Measurements from ENCODE around the gene WDR89.
"Not testable (repeated sequence)": the region's sequence is repeated elsewhere in the genome, so short reads cannot be mapped to it uniquely, and the experiment has no call there.

WDR89 gene

DNA sequence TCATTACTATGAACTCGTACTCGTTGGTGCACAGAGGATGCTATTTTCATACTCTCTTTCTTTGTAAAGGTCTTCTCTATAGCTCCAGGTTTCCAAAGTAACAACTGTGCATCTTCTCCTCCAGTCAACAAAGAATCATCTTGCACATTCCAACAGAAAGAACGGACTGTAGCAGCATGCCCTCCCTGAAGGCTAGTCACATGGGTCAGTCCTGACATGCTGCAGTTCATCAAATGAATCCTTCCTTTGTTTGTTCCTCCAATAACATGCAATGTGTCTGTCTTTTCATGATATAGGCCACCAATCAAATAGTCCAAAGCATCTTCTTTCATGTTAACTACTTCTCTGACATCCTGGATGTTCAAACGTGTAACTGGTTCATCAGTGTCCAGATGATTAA is 42.9 kb downstream of the WDR89 start:
- DNase-seq (ENCODE audit: low read depth in 2 of 2, low spot score in 1 of 2): no peak

GRCh38 chr14:63596998-63597658 is 44.5 kb downstream of the WDR89 start:
- DNase-seq (ENCODE audit: low read depth in 2 of 2, low spot score in 1 of 2): no peak

DNA sequence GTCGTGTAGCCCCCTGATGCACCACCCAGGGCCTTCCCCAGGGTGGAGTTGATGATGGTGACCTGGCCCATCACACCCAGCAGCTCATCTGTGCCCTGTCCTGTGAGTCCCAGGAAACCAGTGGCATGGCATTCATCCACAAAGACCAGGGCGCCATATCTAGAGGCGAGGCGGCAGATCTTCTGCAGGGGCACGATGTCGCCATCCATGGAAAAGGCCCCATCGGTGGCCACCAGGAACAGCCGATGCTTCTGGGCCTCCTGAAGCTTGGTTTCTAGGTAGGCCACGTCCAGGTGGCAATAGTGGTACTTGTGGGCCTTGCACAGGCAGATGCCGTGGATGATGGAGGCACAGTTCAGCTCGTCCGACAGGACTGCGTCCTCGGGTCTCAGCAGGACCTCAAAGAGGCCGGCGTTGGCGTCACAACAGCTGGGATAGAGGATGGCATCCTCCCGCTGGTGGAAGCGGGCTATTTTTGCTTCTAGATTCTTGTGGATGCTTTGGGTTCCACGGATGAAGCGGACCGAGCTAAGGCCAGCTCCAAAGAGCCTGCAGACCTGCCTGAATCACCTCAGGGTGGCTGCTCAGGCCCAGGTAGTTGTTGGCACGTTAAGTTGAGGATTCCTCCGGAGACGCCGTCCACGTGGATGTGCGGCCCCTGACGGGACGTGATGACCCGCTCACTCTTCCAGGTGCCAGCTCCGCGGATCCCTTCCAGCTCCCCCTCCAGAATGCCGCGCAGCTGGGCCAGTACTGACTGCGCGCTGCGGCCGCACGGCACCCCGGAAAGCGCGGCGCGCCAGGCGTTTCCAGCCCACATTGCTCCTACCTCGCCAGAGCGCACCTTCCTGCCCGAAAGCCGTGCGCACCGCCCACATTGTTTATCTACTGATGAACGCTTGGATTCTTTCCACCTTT is 47.0 kb downstream of the WDR89 start:
- DNase-seq (ENCODE audit: low read depth in 2 of 2, low spot score in 1 of 2): no peak

GRCh38 chr14:63583046-63583445 is 58.6 kb downstream of the WDR89 start:
- not testable (repeated sequence) for DNase-seq (ENCODE audit: low read depth in 2 of 2, low spot score in 1 of 2)

DNA sequence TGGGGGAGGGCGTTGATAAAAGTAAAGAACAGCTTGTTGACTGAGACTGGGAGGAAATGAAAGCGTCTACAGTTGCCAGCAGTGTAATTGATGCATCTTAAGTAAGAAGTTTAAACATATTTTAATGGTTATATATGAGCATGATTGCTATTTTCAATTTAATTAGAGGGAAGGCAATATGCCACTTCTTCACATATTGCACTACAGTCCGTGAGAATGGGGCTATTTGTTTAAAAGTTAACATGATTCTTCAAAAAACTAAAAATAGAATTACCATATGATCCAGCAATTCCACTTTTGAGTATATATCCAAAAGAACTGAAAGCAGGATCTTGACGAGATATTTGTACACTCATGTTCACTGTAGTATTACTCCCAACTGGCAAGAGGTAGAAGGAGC is 60.2 kb downstream of the WDR89 start:
- DNase-seq (ENCODE audit: low read depth in 2 of 2, low spot score in 1 of 2): no peak

GRCh38 chr14:63578300-63578699 is 63.4 kb downstream of the WDR89 start:
- DNase-seq (ENCODE audit: low read depth in 2 of 2, low spot score in 1 of 2): no peak

- no peak for DNase-seq (ENCODE audit: low read depth in 2 of 2, low spot score in 1 of 2)
Observed at GRCh38 chr14:63573581-63573980, 68.1 kb downstream of the WDR89 start.

DNA sequence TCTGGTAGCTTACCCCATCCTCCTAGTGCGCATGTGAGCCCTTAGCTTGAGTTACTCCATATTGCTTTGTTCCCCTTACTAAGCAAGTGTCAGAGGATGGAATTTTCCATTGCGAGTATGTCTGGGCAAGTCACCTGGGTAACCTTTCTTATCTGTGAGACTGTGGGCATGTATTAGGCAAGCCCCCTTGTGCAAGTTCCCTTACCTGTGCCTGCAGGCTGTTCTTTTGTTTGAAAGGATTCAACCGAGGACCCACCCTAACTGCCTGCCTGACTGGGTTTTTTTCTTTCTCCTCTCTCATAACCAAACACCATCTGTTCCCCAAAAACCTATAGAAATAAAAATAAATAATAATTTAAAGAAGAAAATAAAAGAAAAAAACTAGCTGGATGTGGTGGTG is 76.2 kb downstream of the WDR89 start:
- DNase-seq (ENCODE audit: low read depth in 2 of 2, low spot score in 1 of 2): no peak

DNA sequence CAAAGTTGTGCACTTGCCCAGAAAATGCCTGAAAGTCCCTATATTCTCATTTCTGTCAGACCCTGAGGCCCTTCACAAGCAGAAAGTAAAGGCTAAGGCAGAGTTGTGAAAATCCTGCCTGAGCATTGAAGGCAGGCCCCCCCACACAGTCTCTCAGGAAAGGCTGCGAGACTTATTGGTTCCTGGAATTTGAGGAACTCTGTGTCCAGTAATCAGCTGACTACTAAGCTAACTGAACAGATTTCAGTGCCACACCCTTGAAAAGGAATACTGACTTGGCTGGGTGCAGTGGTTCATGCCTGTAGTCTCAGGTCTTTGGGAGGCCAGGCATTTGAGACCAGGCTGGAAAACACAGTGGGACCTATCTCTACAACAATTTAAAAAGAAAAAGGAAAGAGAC is 77.4 kb downstream of the WDR89 start:
- no peak for DNase-seq (ENCODE audit: low read depth in 2 of 2, low spot score in 1 of 2)

DNA sequence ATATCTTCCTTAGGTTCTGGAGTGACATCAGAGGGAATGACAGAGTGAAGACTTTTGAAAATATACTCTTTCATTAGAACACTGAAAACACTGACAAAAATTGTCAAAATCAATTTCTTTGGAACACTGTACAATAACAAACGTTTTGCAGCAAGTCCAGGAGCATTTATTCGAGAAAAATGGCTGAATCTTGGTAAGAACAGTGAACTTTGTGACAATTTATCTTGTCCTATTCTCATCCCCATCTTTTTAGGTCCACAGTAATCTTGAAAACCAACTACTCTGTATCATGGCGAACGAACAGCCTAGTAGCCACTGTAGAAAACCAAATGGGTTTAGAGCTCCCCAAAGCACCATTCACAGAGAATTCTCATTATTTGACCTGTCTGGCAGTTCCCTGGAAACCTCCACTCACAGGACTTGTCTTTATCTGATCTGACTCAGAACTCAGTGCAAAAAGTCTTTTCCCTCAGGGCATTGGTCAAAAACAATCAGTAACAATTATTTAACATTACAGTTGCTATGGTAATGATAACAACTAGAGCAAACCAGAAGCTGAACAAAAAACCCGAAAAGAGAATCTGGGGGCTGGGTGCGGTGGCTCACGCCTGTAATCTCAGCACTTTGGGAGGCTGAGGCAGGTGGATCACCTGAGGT is 78.2 kb downstream of the WDR89 start:
- no peak for DNase-seq (ENCODE audit: low read depth in 2 of 2, low spot score in 1 of 2)

- no peak for DNase-seq (ENCODE audit: low read depth in 2 of 2, low spot score in 1 of 2)
Observed at GRCh38 chr14:63562405-63562804, 79.3 kb downstream of the WDR89 start.

DNA sequence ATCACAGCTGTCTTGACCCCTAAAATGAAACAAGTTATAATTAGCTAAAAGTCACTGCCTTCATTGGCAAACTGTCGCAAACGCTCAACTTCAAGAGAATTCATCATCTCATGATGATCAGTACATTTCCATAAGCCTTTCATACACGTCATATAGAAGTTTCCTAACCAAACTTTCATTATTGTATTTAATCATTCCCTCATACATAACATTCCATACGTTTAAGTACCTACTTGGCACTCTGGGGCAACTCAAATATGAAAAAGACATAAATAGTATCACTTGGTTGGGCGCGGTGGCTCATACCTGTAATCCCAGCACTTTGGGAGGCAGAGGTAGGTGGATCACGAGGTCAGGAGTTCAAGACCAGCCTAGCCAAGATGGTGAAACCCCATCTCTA is 86.1 kb downstream of the WDR89 start:
- no peak for DNase-seq (ENCODE audit: low read depth in 2 of 2, low spot score in 1 of 2)

DNA sequence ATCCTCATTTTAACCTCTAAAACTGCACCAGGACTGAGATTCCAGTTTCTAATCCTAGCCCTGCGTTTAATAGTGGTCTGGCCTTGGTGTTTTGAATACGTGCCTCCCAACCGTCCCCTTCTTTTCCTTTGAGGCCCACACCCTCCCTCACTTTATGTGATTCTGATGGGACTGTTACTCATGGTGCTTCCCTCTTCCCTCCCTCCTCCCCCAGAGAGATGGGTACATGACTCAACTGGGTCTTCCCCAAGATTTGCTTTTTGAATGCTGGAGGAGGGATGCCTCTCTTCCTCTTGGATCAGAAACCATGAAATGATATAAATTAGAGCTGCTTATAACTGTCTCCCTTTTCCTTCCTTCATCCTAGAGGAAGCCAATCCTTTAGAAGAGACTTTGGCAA is 90.3 kb downstream of the WDR89 start:
- DNase-seq (ENCODE audit: low read depth in 2 of 2, low spot score in 1 of 2): no peak

DNA sequence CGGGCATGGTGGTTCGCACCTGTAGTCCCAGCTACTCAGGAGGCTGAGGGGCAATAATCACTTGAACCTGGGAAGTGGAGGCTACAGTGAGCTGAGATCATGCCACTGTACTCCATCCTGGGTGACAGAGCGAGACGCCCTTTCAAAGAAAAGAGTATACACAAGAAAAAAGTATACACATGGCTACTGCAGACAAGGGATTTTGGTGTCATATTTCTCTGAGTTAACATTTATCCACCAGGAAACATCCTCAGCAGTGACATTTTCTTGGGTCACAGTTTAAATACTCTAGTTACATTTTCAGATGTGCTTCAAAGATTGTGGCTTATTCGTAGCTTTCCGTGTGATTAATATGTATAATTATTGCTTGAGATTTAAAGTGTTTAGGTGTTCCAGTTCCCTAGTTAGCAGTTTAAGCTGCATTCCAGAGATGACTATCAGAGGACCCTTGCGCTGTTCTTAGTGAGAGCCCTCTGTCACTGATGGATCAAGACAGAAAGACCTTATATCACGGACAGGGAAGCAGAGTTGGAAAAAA is 93.8 kb downstream of the WDR89 start:
- DNase-seq (ENCODE audit: low read depth in 2 of 2, low spot score in 1 of 2): no peak

Data from stimulated activated CD8-positive, alpha-beta memory T cell treated with anti-CD3 and anti-CD28 coated beads, Interleukin-4, amount 100 ng/mL, for 4 hours (primary cell).